AG20443 (cell line): ENCODE results near the gene RNF123.
"Not testable (repeated sequence)": the region's sequence is repeated elsewhere in the genome, so short reads cannot be mapped to it uniquely, and the experiment has no call there.

Experiments used
- DNase-seq: peaks from one replicate; pipeline ENCODE4 v3.0.0; 2012; ENCODE audit warnings: low spot score, mixed read lengths

RNF123 gene

GRCh38 chr3:49720855-49721595 is 31.7 kb downstream of the RNF123 start:
- no peak for DNase-seq

GRCh38 chr3:49721596-49721895 is 32.2 kb downstream of the RNF123 start:
- DNase-seq = no peak

- no peak for DNase-seq
Observed at GRCh38 chr3:49721896-49722781, 32.8 kb downstream of the RNF123 start.

GRCh38 chr3:49722896-49723295 is 33.5 kb downstream of the RNF123 start:
- no peak for DNase-seq

- peak; percentile 39 for DNase-seq
Observed at GRCh38 chr3:49723296-49723627, 33.9 kb downstream of the RNF123 start.

- peak; percentile 99 for DNase-seq
Observed at GRCh38 chr3:49723628-49724551, 34.5 kb downstream of the RNF123 start, which contains the start of gene GMPPB. TSS of gene GMPPB (minus strand) at chr3:49723951. CDS start at chr3:49723726, 225 bp downstream.

- DNase-seq = no peak
Observed at GRCh38 chr3:49724586-49724985, 35.2 kb downstream of the RNF123 start.

- no peak for DNase-seq
Observed at GRCh38 chr3:49725906-49726681, 36.7 kb downstream of the RNF123 start.

GRCh38 chr3:49727154-49727923 is 38.0 kb downstream of the RNF123 start:
- DNase-seq = no peak

GRCh38 chr3:49727924-49728361 is 38.6 kb downstream of the RNF123 start:
- DNase-seq = no peak

GRCh38 chr3:49729966-49730609 is 40.7 kb downstream of the RNF123 start:
- DNase-seq = no peak

GRCh38 chr3:49732597-49732996 is 43.2 kb downstream of the RNF123 start:
- DNase-seq = no peak

GRCh38 chr3:49733551-49733950 is 44.2 kb downstream of the RNF123 start:
- no peak for DNase-seq

- no peak for DNase-seq
Observed at GRCh38 chr3:49734752-49735151, 45.4 kb downstream of the RNF123 start.

- no peak for DNase-seq
Observed at GRCh38 chr3:49738067-49738713, 48.8 kb downstream of the RNF123 start.

- no peak for DNase-seq
Observed at GRCh38 chr3:49740427-49740826, 51.1 kb downstream of the RNF123 start.

- no peak for DNase-seq
Observed at GRCh38 chr3:49745986-49746385, 56.6 kb downstream of the RNF123 start.

- DNase-seq = no peak
Observed at GRCh38 chr3:49747792-49748480, 58.6 kb downstream of the RNF123 start.

GRCh38 chr3:49748874-49749273 is 59.5 kb downstream of the RNF123 start:
- not testable (repeated sequence) for DNase-seq
